Measurements from ENCODE around the gene SQOR. TPM values are rescaled to one million over a fixed set of nuclear protein-coding genes. Genes with fewer than 3 reads are reported as not detected.

The SQOR gene
- total and polyA plus RNA-seq, 2 experiments from 2014 or later = 0.73 to 0.95 TPM

- no peak overlapping the region for H3K4me3 ChIP-seq
- H3K27ac ChIP-seq = no peak overlapping the region
- H3K36me3 ChIP-seq = no peaks in the 10 kb centered on the region
- DNase-seq (ENCODE audit: low read depth in 1 of 2, low spot score in 1 of 2) = no peak
- H3K4me1 ChIP-seq (ENCODE audit: low read depth) = peaks cover 12% of the 10 kb centered on the region
- TF ChIP-seq, protein P1, sequence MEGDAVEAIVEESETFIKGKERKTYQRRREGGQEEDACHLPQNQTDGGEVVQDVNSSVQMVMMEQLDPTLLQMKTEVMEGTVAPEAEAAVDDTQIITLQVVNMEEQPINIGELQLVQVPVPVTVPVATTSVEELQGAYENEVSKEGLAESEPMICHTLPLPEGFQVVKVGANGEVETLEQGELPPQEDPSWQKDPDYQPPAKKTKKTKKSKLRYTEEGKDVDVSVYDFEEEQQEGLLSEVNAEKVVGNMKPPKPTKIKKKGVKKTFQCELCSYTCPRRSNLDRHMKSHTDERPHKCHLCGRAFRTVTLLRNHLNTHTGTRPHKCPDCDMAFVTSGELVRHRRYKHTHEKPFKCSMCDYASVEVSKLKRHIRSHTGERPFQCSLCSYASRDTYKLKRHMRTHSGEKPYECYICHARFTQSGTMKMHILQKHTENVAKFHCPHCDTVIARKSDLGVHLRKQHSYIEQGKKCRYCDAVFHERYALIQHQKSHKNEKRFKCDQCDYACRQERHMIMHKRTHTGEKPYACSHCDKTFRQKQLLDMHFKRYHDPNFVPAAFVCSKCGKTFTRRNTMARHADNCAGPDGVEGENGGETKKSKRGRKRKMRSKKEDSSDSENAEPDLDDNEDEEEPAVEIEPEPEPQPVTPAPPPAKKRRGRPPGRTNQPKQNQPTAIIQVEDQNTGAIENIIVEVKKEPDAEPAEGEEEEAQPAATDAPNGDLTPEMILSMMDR (IDR thresholded peaks at IDR 0.05; ENCODE audit: low read depth, low read length) = no peak
- H3K27me3 ChIP-seq = no peaks in the 10 kb centered on the region
- no peaks in the 10 kb centered on the region for H3K9me3 ChIP-seq (ENCODE audit: low read depth)
These were observed 19.9 kb downstream of the SQOR start for GRCh38 chr15:45654749-45655148.

GRCh38 chr15:45657254-45657653 lies 22.4 kb downstream of the SQOR start:
- TF ChIP-seq, protein P1 (IDR thresholded peaks at IDR 0.05; ENCODE audit: low read depth, low read length) = no peak
- Histone ChIP-seq H3K4me3 (no peak overlapping the region), H3K36me3 (no peaks in the 10 kb centered on the region), H3K9me3 (ENCODE audit: low read depth) (no peaks in the 10 kb centered on the region), H3K27ac (peak overlapping the region; percentile 49), H3K27me3 (no peaks in the 10 kb centered on the region), H3K4me1 (ENCODE audit: low read depth) (peaks cover 20% of the 10 kb centered on the region)
- DNase-seq (ENCODE audit: low read depth in 1 of 2, low spot score in 1 of 2) = no peak

- H3K27ac ChIP-seq = peak overlapping the region; percentile 49
- DNase-seq (ENCODE audit: low read depth in 1 of 2, low spot score in 1 of 2) = peak in 1 of 2 donors; percentile 47
- no peaks in the 10 kb centered on the region for H3K27me3 ChIP-seq
- peaks cover 20% of the 10 kb centered on the region for H3K4me1 ChIP-seq (ENCODE audit: low read depth)
- no peak overlapping the region for H3K4me3 ChIP-seq
- H3K36me3 ChIP-seq = no peaks in the 10 kb centered on the region
- TF ChIP-seq, protein P1 (IDR thresholded peaks at IDR 0.05; ENCODE audit: low read depth, low read length) = no peak
- H3K9me3 ChIP-seq (ENCODE audit: low read depth) = no peaks in the 10 kb centered on the region
These were observed 23.1 kb downstream of the SQOR start for GRCh38 chr15:45657764-45658545.

DNA sequence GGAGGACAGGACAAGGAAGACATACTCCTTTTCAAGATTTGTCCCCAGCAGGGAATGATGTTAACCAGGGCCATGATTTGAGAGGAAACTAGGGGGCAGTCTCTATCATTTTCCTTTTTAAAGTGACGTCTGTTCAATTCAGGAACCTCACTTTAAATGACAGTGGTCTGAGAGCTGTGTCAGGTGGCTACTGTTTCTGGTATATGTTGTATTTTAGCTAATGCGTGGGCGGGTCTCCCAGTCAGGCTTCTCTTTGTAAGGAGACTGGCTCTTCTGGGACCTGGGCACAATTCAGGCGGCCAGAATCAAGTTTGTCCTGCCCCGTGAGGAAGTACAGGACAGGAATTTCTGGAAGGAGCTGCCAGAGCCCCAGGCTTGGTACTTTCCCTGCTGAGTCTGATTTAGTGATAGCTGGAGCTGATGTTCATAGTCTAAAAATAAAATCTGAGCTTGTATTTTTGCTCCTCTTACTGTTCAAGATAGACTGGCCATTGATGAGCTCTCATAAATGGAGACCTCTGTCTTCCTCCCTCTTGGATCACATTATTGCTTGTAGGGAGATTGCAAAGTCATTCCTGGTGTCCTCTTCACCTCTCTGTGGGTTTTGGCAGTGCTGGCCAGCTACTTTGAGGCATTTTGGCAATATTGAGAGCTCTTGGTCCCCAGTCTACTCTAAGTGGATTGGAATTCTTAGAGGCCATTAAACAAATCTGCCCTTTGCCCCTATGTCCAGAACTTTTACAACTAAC lies 25.6 kb downstream of the SQOR start:
- Histone ChIP-seq H3K4me1 (ENCODE audit: low read depth) (peaks cover 20% of the 10 kb centered on the region), H3K4me3 (no peak overlapping the region), H3K27ac (no peak overlapping the region), H3K9me3 (ENCODE audit: low read depth) (no peaks in the 10 kb centered on the region), H3K27me3 (no peaks in the 10 kb centered on the region), H3K36me3 (no peaks in the 10 kb centered on the region)
- peak in 1 of 2 donors; percentile 14 for DNase-seq (ENCODE audit: low read depth in 1 of 2, low spot score in 1 of 2)
- TF ChIP-seq, protein P1 (IDR thresholded peaks at IDR 0.05; ENCODE audit: low read depth, low read length) = no peak

- no peak overlapping the region for H3K27ac ChIP-seq
- no peak overlapping the region for H3K4me3 ChIP-seq
- no peaks in the 10 kb centered on the region for H3K27me3 ChIP-seq
- no peaks in the 10 kb centered on the region for H3K9me3 ChIP-seq (ENCODE audit: low read depth)
- TF ChIP-seq, protein P1 (IDR thresholded peaks at IDR 0.05; ENCODE audit: low read depth, low read length) = no peak
- no peak for DNase-seq (ENCODE audit: low read depth in 1 of 2, low spot score in 1 of 2)
- no peaks in the 10 kb centered on the region for H3K36me3 ChIP-seq
- peaks cover 18% of the 10 kb centered on the region for H3K4me1 ChIP-seq (ENCODE audit: low read depth)
These were observed 27.5 kb downstream of the SQOR start for GRCh38 chr15:45662375-45662774.
